SK-N-SH (cell line): ENCODE results near the gene C1orf226. TPM values are rescaled to one million over a fixed set of nuclear protein-coding genes. Genes with fewer than 3 reads are reported as not detected.
"Not testable (repeated sequence)": the region's sequence is repeated elsewhere in the genome, so short reads cannot be mapped to it uniquely, and the experiment has no call there.

Experiments used
- CTCF ChIA-PET: fragments of 300-600, 350-600 bp; formaldehyde crosslinking; extraction: SDS; loops from one replicate; lab custom pipeline; 2021; lab: Yijun Ruan, JAX
- POLR2A ChIA-PET: fragments of 350-600 bp; sonication (Branson Sonifier 250); formaldehyde crosslinking; extraction: SDS; loops from one replicate; lab custom pipeline; 2020; ENCODE audit warnings: antibody characterized with exemption, inconsistent platforms; lab: Yijun Ruan, JAX
- DNase-seq: peaks from one replicate; pipeline ENCODE4 v3.0.0; 2012
- H2AFZ ChIP-seq: fragments of 200-600 bp; sonication (generic); 2 replicates; pipeline ENCODE4 v1.8.1; 2016; ENCODE audit warnings: antibody characterized with exemption, mild to moderate bottlenecking, low read depth
- H3F3A ChIP-seq: fragments of 200-600 bp; sonication (generic); replicated peaks from 2 replicates; pipeline ENCODE3; 2016; ENCODE audit warnings: antibody characterized with exemption, mild to moderate bottlenecking; ENCODE audit not compliant: insufficient read depth
- H3K27ac ChIP-seq, 2 experiments: fragments of 200-500 bp in 1 of 2; fragments of 200-600 bp in 1 of 2; sonication (Bioruptor generic) in 1 of 2; sonication (generic), shearing (Covaris generic) in 1 of 2; 2 replicates each; pipeline versions ENCODE4 v1.5.1 to v1.6.1; 2014 to 2016; ENCODE audit warnings: low read depth in 2 of 2, inconsistent platforms in 1 of 2, low read length in 1 of 2, mild to moderate bottlenecking in 1 of 2, mixed read lengths in 1 of 2
- H3K27me3 ChIP-seq: fragments of 200-600 bp; sonication (generic), shearing (Covaris generic); 2 replicates; pipeline ENCODE4 v1.6.1; 2016; ENCODE audit warnings: mixed run types; ENCODE audit not compliant: insufficient read depth
- H3K36me3 ChIP-seq, 2 experiments: fragments of 200-500 bp in 1 of 2; fragments of 200-600 bp in 1 of 2; sonication (Bioruptor generic) in 1 of 2; sonication (generic) in 1 of 2; replicated peaks in 1 of 2; 2 replicates each; pipeline versions ENCODE3 to v1.5.1; 2014 to 2016; ENCODE audit warnings: low read length in 1 of 2, mild to moderate bottlenecking in 1 of 2; ENCODE audit not compliant: insufficient read depth in 2 of 2, control insufficient read depth in 1 of 2
- H3K4me1 ChIP-seq, 2 experiments: fragments of 200-500 bp in 1 of 2; fragments of 200-600 bp in 1 of 2; sonication (Bioruptor generic) in 1 of 2; sonication (generic), shearing (Covaris generic) in 1 of 2; 2 replicates each; pipeline versions ENCODE4 v1.5.1 to v1.6.1; 2014 to 2016; ENCODE audit warnings: low read depth in 1 of 2, low read length in 1 of 2, mixed run types in 1 of 2; ENCODE audit not compliant: insufficient read depth in 2 of 2, control insufficient read depth in 1 of 2
- H3K4me2 ChIP-seq: fragments of 200-600 bp; sonication (generic), shearing (Covaris generic); 2 replicates; pipeline ENCODE4 v1.6.1; 2017; ENCODE audit warnings: mixed run types
- H3K4me3 ChIP-seq, 2 experiments: fragments of 200-500 bp in 1 of 2; fragments of 200-600 bp in 1 of 2; sonication (Bioruptor generic) in 1 of 2; sonication (generic), shearing (Covaris generic) in 1 of 2; 2 replicates each; pipeline versions ENCODE4 v1.5.1 to v1.8.1; 2014 to 2016; ENCODE audit warnings: low read depth in 2 of 2, inconsistent platforms in 1 of 2, low read length in 1 of 2, mild to moderate bottlenecking in 1 of 2, mixed read lengths in 1 of 2, moderate library complexity in 1 of 2
- H3K79me2 ChIP-seq: fragments of 200-600 bp; sonication (generic); 2 replicates; pipeline ENCODE4 v1.8.1; 2017; ENCODE audit warnings: mild to moderate bottlenecking; ENCODE audit not compliant: insufficient read depth
- H3K9ac ChIP-seq: fragments of 200-600 bp; sonication (generic); 2 replicates; pipeline ENCODE4 v1.6.1; 2017; ENCODE audit warnings: mixed run types
- H3K9me2 ChIP-seq: fragments of 200-600 bp; sonication (generic); 2 replicates; pipeline ENCODE4 v1.6.1; 2017; ENCODE audit warnings: mixed run types
- H3K9me3 ChIP-seq: fragments of 200-600 bp; sonication (generic); 2 replicates; pipeline ENCODE4 v1.6.1; 2017; ENCODE audit warnings: mixed run types, mild to moderate bottlenecking, moderate library complexity
- H4K20me1 ChIP-seq: fragments of 200-600 bp; sonication (generic); 2 replicates; pipeline ENCODE4 v1.6.1; 2017; ENCODE audit warnings: mild to moderate bottlenecking, mixed run types; ENCODE audit not compliant: insufficient read depth
- CHD2 ChIP-seq: fragments of 150-350 bp; IDR thresholded peaks from 2 replicates; pipeline ENCODE4 v1.6.1; 2018; ENCODE audit warnings: low read length; ENCODE audit not compliant: partially characterized antibody
- FOSL2 ChIP-seq: IDR thresholded peaks from 2 replicates; pipeline ENCODE4 v1.4.0; 2012; ENCODE audit warnings: low read depth, mild to moderate bottlenecking, moderate library complexity, borderline replicate concordance
- FOXM1 ChIP-seq: IDR thresholded peaks from 2 replicates; pipeline ENCODE4 v1.4.0; 2012; ENCODE audit warnings: low read depth, mild to moderate bottlenecking
- GATA2 ChIP-seq: sonication (generic); formaldehyde crosslinking; IDR thresholded peaks from 2 replicates; pipeline ENCODE4 v1.5.0; 2020; ENCODE audit warnings: mild to moderate bottlenecking, missing genetic modification reagents
- IRF3 ChIP-seq: fragments of 150-350 bp; IDR thresholded peaks from 2 replicates; pipeline ENCODE4 v1.6.1; 2016; ENCODE audit warnings: mild to moderate bottlenecking, low read depth, low read length
- JUND ChIP-seq: IDR thresholded peaks from 2 replicates; pipeline ENCODE4 v1.4.0; 2012
- MXI1 ChIP-seq: IDR thresholded peaks from 2 replicates; pipeline ENCODE4 v1.6.1; 2012; ENCODE audit warnings: mild to moderate bottlenecking, low read depth, low read length, improper control_type of control experiment
- NRF1 ChIP-seq: IDR thresholded peaks from 2 replicates; pipeline ENCODE4 v1.6.1; 2012; ENCODE audit warnings: low read depth, mild to moderate bottlenecking, low read length
- POLR2AphosphoS5 ChIP-seq: IDR thresholded peaks from 2 replicates; pipeline ENCODE4 v1.6.1; 2012; ENCODE audit warnings: low read depth, low read length
- RAD21 ChIP-seq: IDR thresholded peaks from 2 replicates; pipeline ENCODE4 v1.6.1; 2012; ENCODE audit warnings: mild to moderate bottlenecking, low read length
- RCOR1 ChIP-seq: fragments of 150-350 bp; IDR thresholded peaks from 2 replicates; pipeline ENCODE4 v1.6.1; 2017; ENCODE audit warnings: antibody characterized with exemption, low read length
- REST ChIP-seq: IDR thresholded peaks from 2 replicates; pipeline ENCODE4 v1.6.1; 2012; ENCODE audit warnings: mild to moderate bottlenecking, low read depth, low read length, moderate library complexity
- RXRA ChIP-seq: IDR thresholded peaks from 2 replicates; pipeline ENCODE4 v1.4.0; 2012; ENCODE audit warnings: low read depth, mild to moderate bottlenecking, borderline replicate concordance
- SMC3 ChIP-seq: IDR thresholded peaks from 2 replicates; pipeline ENCODE4 v1.6.1; 2012; ENCODE audit warnings: low read depth, low read length, improper control_type of control experiment
- TAF1 ChIP-seq: IDR thresholded peaks from 2 replicates; pipeline ENCODE4 v1.6.1; 2012; ENCODE audit warnings: low read depth, mild to moderate bottlenecking, low read length, moderate library complexity, borderline replicate concordance
- TCF12 ChIP-seq: IDR thresholded peaks from 2 replicates; pipeline ENCODE4 v1.4.0; 2012
- TEAD4 ChIP-seq: IDR thresholded peaks from 2 replicates; pipeline ENCODE4 v1.4.0; 2012; ENCODE audit warnings: mild to moderate bottlenecking, borderline replicate concordance; ENCODE audit not compliant: insufficient read depth
- USF1 ChIP-seq: IDR thresholded peaks from 2 replicates; pipeline ENCODE4 v1.4.0; 2012; ENCODE audit warnings: low read depth, borderline replicate concordance
- WGBS: methylation state at CpG from one replicate; pipeline ENCODE4 v1.1.6; 2017; ENCODE audit warnings: low lambda C conversion rate; 5-methylcytosine and 5-hydroxymethylcytosine counted together
- polyA plus RNA-seq, 3 experiments: library from polyadenylated mRNA; depleted of rRNA; stranded (reverse); fragments of >200 nt; gene quantifications; 2 replicates each; pipeline ENCODE4 v1.2.3, GENCODE V29; 2012

C1orf226 gene
- polyA plus RNA-seq, 1 of the 3 experiments (the other 2 are of a cell fraction), result 0.03 TPM

GRCh38 chr1:162430583-162430982 lies 49.1 kb downstream of the C1orf226 start:
- H3K79me2 ChIP-seq, result no peaks in the 10 kb centered on the region
- CTCF ChIA-PET, result no interaction called here

GRCh38 chr1:162432977-162433713 lies 51.6 kb downstream of the C1orf226 start:
- H3K27me3 ChIP-seq, H3K36me3 ChIP-seq, H2AFZ ChIP-seq, H3K9ac ChIP-seq, H3K9me2 ChIP-seq, H3K4me3 ChIP-seq, H4K20me1 ChIP-seq, CTCF ChIA-PET, H3K27ac ChIP-seq, H3F3A ChIP-seq, H3K4me1 ChIP-seq, POLR2A ChIA-PET, H3K4me2 ChIP-seq, H3K9me3 ChIP-seq, H3K79me2 ChIP-seq, DNase-seq: not testable (repeated sequence)
- 87% methylated on average over 35 of the region's 47 CpGs for WGBS

More at GRCh38 chr1:162430583-162430982, 49.1 kb downstream of the C1orf226 start:
- no peak overlapping the region for H2AFZ ChIP-seq
- H3K4me2 ChIP-seq, result no peak overlapping the region
- H3K4me1 ChIP-seq, result no peaks in the 10 kb centered on the region
- POLR2A ChIA-PET, result no interaction called here
- H3K9me3 ChIP-seq, result no peaks in the 10 kb centered on the region
- TF ChIP-seq FOSL2 (no peak), TAF1 (no peak), POLR2AphosphoS5 (no peak), TCF12 (no peak), IRF3 (no peak), USF1 (no peak), CHD2 (no peak), REST (no peak), JUND (no peak), GATA2 (CRISPR knock-in tag) (no peak), RXRA (no peak), RCOR1 (no peak), FOXM1 (no peak), NRF1 (no peak), RAD21 (no peak), MXI1 (no peak), TEAD4 (no peak), SMC3 (no peak)
- no peak overlapping the region for H3K27ac ChIP-seq
- no peaks in the 10 kb centered on the region for H3F3A ChIP-seq
- DNase-seq, result no peak
- H3K27me3 ChIP-seq, result no peaks in the 10 kb centered on the region
- no peak overlapping the region for H3K4me3 ChIP-seq
- H4K20me1 ChIP-seq, result no peaks in the 10 kb centered on the region
- no peaks in the 10 kb centered on the region for H3K9me2 ChIP-seq
- no peak overlapping the region for H3K9ac ChIP-seq
- H3K36me3 ChIP-seq, result no peaks in the 10 kb centered on the region
- 66% methylated on average over 4 of the region's 4 CpGs for WGBS
